ENCODE measurements around the gene SGPP2. TPM values are rescaled to one million over a fixed set of nuclear protein-coding genes. Genes with fewer than 3 reads are reported as not detected.

The SGPP2 gene
- total and polyA plus RNA-seq, 4 donors: 1.7 to 8.9 (median 4.8) TPM

DNA sequence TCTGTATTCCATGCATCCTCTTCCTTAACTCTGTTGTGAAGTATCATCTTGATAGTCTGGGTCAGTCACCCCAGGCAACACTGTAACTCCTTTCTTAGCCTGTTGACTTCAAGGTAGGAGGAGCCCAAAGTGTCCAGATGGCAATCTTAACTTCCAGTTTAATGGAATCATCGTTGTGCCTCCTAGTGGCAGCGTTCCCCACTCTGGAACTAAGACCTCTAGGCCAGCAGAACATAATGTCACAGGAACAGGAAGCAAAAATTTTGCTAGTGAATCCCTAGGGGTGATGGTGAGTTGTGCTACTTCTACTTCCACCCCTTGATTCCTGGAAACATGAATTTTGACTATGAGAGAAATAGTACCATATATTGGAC, 11.7 kb downstream of the SGPP2 start:
- H3K36me3 ChIP-seq (ENCODE audit: control insufficient read depth, insufficient read depth, low read length): no peaks in the 10 kb centered on the region
- H3K27ac ChIP-seq (ENCODE audit: low read depth, low read length): no peak overlapping the region
- no CpG with 5 or more reads among the region's 2 CpGs for WGBS (ENCODE audit: insufficient coverage)
- no peaks in the 10 kb centered on the region for H3K9me3 ChIP-seq (ENCODE audit: control insufficient read depth, insufficient read depth, low read length)
- DNase-seq (ENCODE audit: low read depth in 4 of 6, low spot score in 6 of 6): no peak
- H3K27me3 ChIP-seq (ENCODE audit: control insufficient read depth, insufficient read depth, low read length): no peaks in the 10 kb centered on the region
- no peaks in the 10 kb centered on the region for H3K4me1 ChIP-seq (ENCODE audit: control insufficient read depth, insufficient read depth, low read length)
- no peak overlapping the region for H3K4me3 ChIP-seq (ENCODE audit: low read depth, low read length)

DNA sequence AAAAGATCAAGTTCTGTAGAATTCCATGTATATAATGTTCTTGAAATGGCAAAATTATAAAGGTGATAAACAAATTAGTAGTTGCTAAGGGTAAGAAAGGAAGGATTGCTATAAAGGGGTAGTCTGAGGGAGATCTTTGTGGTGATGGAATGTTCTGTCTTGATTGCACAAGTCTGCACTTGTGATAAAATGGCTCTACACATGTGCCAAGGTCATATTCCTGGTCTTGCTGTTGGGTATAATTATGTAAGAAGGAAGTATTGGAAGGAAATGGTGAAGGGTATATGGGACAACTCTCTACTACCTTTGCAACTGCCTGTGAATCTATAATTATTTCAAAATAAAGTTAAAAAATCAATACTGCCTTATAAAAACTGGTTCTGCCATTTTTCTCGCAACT, 15.3 kb downstream of the SGPP2 start:
- Histone ChIP-seq H3K9me3 (ENCODE audit: control insufficient read depth, insufficient read depth, low read length) (no peaks in the 10 kb centered on the region), H3K27ac (ENCODE audit: low read depth, low read length) (no peak overlapping the region), H3K4me1 (ENCODE audit: control insufficient read depth, insufficient read depth, low read length) (no peaks in the 10 kb centered on the region), H3K36me3 (ENCODE audit: control insufficient read depth, insufficient read depth, low read length) (no peaks in the 10 kb centered on the region), H3K4me3 (ENCODE audit: low read depth, low read length) (no peak overlapping the region), H3K27me3 (ENCODE audit: control insufficient read depth, insufficient read depth, low read length) (no peaks in the 10 kb centered on the region)
- WGBS (ENCODE audit: insufficient coverage): no CpG with 5 or more reads among the region's 1 CpG
- no peak for DNase-seq (ENCODE audit: low read depth in 4 of 6, low spot score in 6 of 6)

DNA sequence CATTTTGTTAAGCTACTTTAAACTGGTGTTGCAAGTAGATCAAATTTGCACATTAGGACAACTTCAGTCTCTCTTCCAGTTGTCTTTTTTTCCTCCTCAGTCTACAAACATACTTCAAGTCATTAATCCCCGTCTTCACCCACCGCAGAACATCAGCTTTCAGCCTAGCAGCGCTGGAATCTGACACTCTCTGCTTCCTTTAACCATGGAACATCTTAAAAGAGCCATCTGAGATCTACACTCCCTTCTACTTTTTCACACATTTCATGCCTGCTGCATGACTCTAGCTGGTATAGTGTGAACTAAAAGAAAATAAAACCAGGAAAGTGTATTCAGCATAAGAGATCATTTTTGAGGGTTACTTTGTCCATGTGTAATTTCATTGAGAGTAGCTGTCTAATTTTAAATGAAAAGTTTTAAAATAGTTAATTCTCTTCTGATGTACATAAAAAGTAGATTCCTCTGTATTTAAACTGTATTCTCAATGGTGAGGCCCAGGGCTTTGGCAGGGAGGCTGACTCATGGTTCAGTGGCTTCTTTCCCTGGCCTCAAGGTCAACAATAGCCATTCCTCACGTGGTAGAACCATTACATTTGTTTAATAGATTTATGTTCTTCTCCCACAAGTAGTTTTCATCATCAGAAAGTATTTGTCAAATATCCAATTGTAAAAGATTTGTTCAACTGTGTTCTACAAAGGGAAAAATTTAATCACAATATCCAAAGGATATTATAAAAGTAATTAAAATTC, 16.5 kb downstream of the SGPP2 start:
- Histone ChIP-seq H3K36me3 (ENCODE audit: control insufficient read depth, insufficient read depth, low read length) (no peaks in the 10 kb centered on the region), H3K4me1 (ENCODE audit: control insufficient read depth, insufficient read depth, low read length) (no peaks in the 10 kb centered on the region), H3K9me3 (ENCODE audit: control insufficient read depth, insufficient read depth, low read length) (no peaks in the 10 kb centered on the region), H3K4me3 (ENCODE audit: low read depth, low read length) (no peak overlapping the region), H3K27ac (ENCODE audit: low read depth, low read length) (no peak overlapping the region), H3K27me3 (ENCODE audit: control insufficient read depth, insufficient read depth, low read length) (no peaks in the 10 kb centered on the region)
- DNase-seq (ENCODE audit: low read depth in 4 of 6, low spot score in 6 of 6): no peak
- 44% methylated on average over 2 of the region's 4 CpGs for WGBS (ENCODE audit: insufficient coverage)

DNA sequence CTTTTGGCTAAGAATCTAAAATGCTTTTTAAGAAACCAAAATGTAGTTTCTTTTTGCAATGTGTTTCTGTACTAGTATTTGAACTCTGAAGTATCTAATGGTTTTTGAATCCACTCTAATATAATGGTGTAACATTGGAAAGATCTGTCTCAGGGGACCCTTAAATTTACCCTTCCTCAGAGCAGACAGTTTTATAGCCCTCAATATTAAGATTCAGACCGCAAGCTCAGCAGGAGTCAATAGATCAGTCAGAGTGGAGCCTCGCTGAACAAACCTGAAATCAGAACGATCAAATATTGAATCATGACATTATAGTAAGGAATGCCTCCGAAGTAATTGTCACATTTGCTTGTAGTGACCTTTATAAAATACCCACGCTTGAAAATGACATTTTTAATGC, 18.3 kb downstream of the SGPP2 start:
- no peak overlapping the region for H3K27ac ChIP-seq (ENCODE audit: low read depth, low read length)
- H3K4me3 ChIP-seq (ENCODE audit: low read depth, low read length): no peak overlapping the region
- H3K4me1 ChIP-seq (ENCODE audit: control insufficient read depth, insufficient read depth, low read length): no peaks in the 10 kb centered on the region
- no CpG with 5 or more reads among the region's 5 CpGs for WGBS (ENCODE audit: insufficient coverage)
- peak in 1 of 6 donors; percentile 85 for DNase-seq (ENCODE audit: low read depth in 4 of 6, low spot score in 6 of 6)
- no peaks in the 10 kb centered on the region for H3K36me3 ChIP-seq (ENCODE audit: control insufficient read depth, insufficient read depth, low read length)
- H3K27me3 ChIP-seq (ENCODE audit: control insufficient read depth, insufficient read depth, low read length): no peaks in the 10 kb centered on the region
- H3K9me3 ChIP-seq (ENCODE audit: control insufficient read depth, insufficient read depth, low read length): no peaks in the 10 kb centered on the region

DNA sequence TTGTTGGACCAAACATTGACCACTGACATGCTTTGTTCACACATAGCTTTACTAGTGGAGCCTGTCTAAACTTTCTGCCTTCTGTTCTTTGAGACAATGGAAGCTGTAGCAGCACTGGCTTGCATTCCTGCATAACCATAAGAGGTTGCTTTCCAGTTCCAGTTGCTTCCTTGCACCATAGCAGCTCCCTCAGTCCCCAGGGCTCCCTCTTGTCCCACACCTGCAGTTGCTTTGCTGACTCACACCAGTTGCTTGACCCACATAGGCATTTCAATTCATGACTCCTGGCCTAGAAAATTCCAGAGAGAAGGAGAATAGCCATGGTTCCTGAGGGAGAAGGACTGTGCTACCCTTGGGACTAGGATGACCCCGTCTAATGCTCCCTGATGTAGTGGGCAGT, 20.9 kb downstream of the SGPP2 start:
- no peaks in the 10 kb centered on the region for H3K4me1 ChIP-seq (ENCODE audit: control insufficient read depth, insufficient read depth, low read length)
- no peak overlapping the region for H3K27ac ChIP-seq (ENCODE audit: low read depth, low read length)
- H3K9me3 ChIP-seq (ENCODE audit: control insufficient read depth, insufficient read depth, low read length): no peaks in the 10 kb centered on the region
- 100% methylated on average over 1 of the region's 1 CpG for WGBS (ENCODE audit: insufficient coverage)
- H3K27me3 ChIP-seq (ENCODE audit: control insufficient read depth, insufficient read depth, low read length): no peaks in the 10 kb centered on the region
- no peak overlapping the region for H3K4me3 ChIP-seq (ENCODE audit: low read depth, low read length)
- no peaks in the 10 kb centered on the region for H3K36me3 ChIP-seq (ENCODE audit: control insufficient read depth, insufficient read depth, low read length)
- no peak for DNase-seq (ENCODE audit: low read depth in 4 of 6, low spot score in 6 of 6)

DNA sequence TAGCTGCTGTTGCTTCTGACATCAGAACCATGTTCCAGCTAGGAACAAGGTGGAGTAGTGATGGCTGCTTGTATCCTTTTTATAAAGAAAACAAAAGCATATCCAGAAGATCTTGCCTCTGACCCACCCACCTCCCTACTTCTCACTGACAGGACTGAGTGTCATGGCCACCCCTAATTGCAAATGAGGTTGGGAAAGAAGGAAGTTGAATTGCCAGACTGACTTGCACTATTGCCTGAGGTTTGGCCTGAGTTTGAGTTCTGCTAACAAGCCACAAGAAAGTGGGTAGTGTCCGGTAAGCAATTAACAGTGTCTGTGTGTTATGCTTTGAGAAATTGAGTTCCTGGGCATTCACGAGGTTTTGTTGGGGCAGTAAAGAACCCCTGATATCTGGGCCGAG, 22.8 kb downstream of the SGPP2 start:
- no peak for DNase-seq (ENCODE audit: low read depth in 4 of 6, low spot score in 6 of 6)
- no peaks in the 10 kb centered on the region for H3K27me3 ChIP-seq (ENCODE audit: control insufficient read depth, insufficient read depth, low read length)
- H3K9me3 ChIP-seq (ENCODE audit: control insufficient read depth, insufficient read depth, low read length): no peaks in the 10 kb centered on the region
- H3K4me1 ChIP-seq (ENCODE audit: control insufficient read depth, insufficient read depth, low read length): no peaks in the 10 kb centered on the region
- 80% methylated on average over 1 of the region's 3 CpGs for WGBS (ENCODE audit: insufficient coverage)
- H3K4me3 ChIP-seq (ENCODE audit: low read depth, low read length): no peak overlapping the region
- no peak overlapping the region for H3K27ac ChIP-seq (ENCODE audit: low read depth, low read length)
- no peaks in the 10 kb centered on the region for H3K36me3 ChIP-seq (ENCODE audit: control insufficient read depth, insufficient read depth, low read length)

DNA sequence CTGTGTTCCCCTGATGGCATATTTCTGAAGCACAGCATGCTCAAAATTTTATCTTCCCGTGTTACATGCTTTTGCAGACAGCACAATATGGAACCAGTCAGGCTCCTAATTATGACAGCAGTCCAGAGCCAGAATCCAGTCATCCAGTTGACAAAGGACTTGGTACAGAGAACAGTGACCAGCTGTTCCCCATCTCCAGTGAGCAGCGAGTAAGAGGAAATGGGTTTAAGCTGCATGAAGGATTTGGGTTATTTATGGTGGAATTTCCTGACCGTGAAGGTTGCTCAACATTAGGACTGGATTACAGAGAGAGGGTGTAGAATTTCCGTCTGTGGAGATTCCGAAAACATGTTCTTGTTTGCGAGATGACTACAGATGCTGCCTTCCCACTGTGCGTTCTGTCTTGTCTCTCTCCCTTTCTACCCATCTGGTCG, 24.4 kb downstream of the SGPP2 start:
- H3K4me3 ChIP-seq (ENCODE audit: low read depth, low read length): no peak overlapping the region
- no peaks in the 10 kb centered on the region for H3K27me3 ChIP-seq (ENCODE audit: control insufficient read depth, insufficient read depth, low read length)
- peak in 2 of 6 donors; percentile 21 to 56 for DNase-seq (ENCODE audit: low read depth in 4 of 6, low spot score in 6 of 6)
- 54% methylated on average over 5 of the region's 8 CpGs for WGBS (ENCODE audit: insufficient coverage)
- H3K9me3 ChIP-seq (ENCODE audit: control insufficient read depth, insufficient read depth, low read length): no peaks in the 10 kb centered on the region
- H3K4me1 ChIP-seq (ENCODE audit: control insufficient read depth, insufficient read depth, low read length): no peaks in the 10 kb centered on the region
- H3K36me3 ChIP-seq (ENCODE audit: control insufficient read depth, insufficient read depth, low read length): no peaks in the 10 kb centered on the region
- no peak overlapping the region for H3K27ac ChIP-seq (ENCODE audit: low read depth, low read length)

GRCh38 chr2:222450021-222450420, 25.7 kb downstream of the SGPP2 start:
- Histone ChIP-seq H3K9me3 (ENCODE audit: control insufficient read depth, insufficient read depth, low read length) (no peaks in the 10 kb centered on the region), H3K36me3 (ENCODE audit: control insufficient read depth, insufficient read depth, low read length) (no peaks in the 10 kb centered on the region), H3K27ac (ENCODE audit: low read depth, low read length) (no peak overlapping the region), H3K4me3 (ENCODE audit: low read depth, low read length) (no peak overlapping the region), H3K27me3 (ENCODE audit: control insufficient read depth, insufficient read depth, low read length) (no peaks in the 10 kb centered on the region), H3K4me1 (ENCODE audit: control insufficient read depth, insufficient read depth, low read length) (no peaks in the 10 kb centered on the region)
- no peak for DNase-seq (ENCODE audit: low read depth in 4 of 6, low spot score in 6 of 6)
- WGBS (ENCODE audit: insufficient coverage): 46% methylated on average over 2 of the region's 2 CpGs

GRCh38 chr2:222451224-222451674, 26.9 kb downstream of the SGPP2 start:
- no peak for DNase-seq (ENCODE audit: low read depth in 4 of 6, low spot score in 6 of 6)
- no peak overlapping the region for H3K4me3 ChIP-seq (ENCODE audit: low read depth, low read length)
- H3K4me1 ChIP-seq (ENCODE audit: control insufficient read depth, insufficient read depth, low read length): no peaks in the 10 kb centered on the region
- 100% methylated on average over 1 of the region's 5 CpGs for WGBS (ENCODE audit: insufficient coverage)
- H3K36me3 ChIP-seq (ENCODE audit: control insufficient read depth, insufficient read depth, low read length): no peaks in the 10 kb centered on the region
- H3K9me3 ChIP-seq (ENCODE audit: control insufficient read depth, insufficient read depth, low read length): no peaks in the 10 kb centered on the region
- no peaks in the 10 kb centered on the region for H3K27me3 ChIP-seq (ENCODE audit: control insufficient read depth, insufficient read depth, low read length)
- H3K27ac ChIP-seq (ENCODE audit: low read depth, low read length): no peak overlapping the region

DNA sequence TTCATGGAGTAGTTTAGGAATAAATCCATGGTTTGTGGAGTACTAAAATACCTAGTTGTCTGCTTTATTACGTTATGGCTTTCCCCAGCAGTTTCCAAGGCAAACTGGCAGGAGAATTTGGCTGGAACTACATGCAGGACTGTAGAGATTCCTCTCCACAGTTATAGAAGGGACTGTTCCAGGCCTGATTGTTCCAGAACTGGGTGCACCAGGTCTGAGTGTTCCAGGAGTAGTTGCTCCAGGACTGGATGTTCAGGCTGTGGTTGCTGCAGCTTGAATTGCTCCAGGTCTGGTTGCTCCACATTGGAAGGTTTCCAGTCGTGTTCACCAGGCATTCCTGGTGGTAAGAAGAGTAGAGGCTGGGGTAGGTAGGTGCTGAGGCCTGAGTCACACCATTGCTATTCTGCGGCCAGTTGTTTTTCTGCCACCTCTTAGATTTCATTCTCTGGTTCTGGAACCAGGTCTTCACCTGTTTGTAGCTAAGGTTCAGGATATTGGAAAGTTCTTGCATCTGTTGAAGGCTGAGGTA, 28.1 kb downstream of the SGPP2 start:
- Histone ChIP-seq H3K27me3 (ENCODE audit: control insufficient read depth, insufficient read depth, low read length) (no peaks in the 10 kb centered on the region), H3K27ac (ENCODE audit: low read depth, low read length) (no peak overlapping the region), H3K36me3 (ENCODE audit: control insufficient read depth, insufficient read depth, low read length) (no peaks in the 10 kb centered on the region), H3K4me1 (ENCODE audit: control insufficient read depth, insufficient read depth, low read length) (no peaks in the 10 kb centered on the region), H3K9me3 (ENCODE audit: control insufficient read depth, insufficient read depth, low read length) (no peaks in the 10 kb centered on the region), H3K4me3 (ENCODE audit: low read depth, low read length) (no peak overlapping the region)
- no peak for DNase-seq (ENCODE audit: low read depth in 4 of 6, low spot score in 6 of 6)
- WGBS (ENCODE audit: insufficient coverage): 95% methylated on average over 2 of the region's 3 CpGs
